Esophagus squamous epithelium (tissue), 5 donors: Measurements from ENCODE around the gene ERC2. TPM values are rescaled to one million over a fixed set of nuclear protein-coding genes. Genes with fewer than 3 reads are reported as not detected.
A peak's percentile ranks its signal among the peaks of the same experiment; 100 is the strongest.

ENCODE experiments used
- DNase-seq: peaks from one replicate; lab custom pipeline; 2025; lab: John Stamatoyannopoulos, UW
- H3K27ac ChIP-seq, 4 donors: fragments of 200-600 bp; sonication (generic); one replicate each; pipeline ENCODE4 v1.5.1; 2016 to 2019; ENCODE audit warnings: mild to moderate bottlenecking in 1 of 4
- H3K27me3 ChIP-seq, 4 donors: fragments of 200-600 bp; sonication (generic); 1 replicate in 3 of 4; 2 replicates in 1 of 4; pipeline versions ENCODE4 v1.5.1 to v1.6.0; 2017 to 2021; ENCODE audit warnings: antibody characterized with exemption in 1 of 4
- H3K36me3 ChIP-seq, 3 donors: fragments of 200-600 bp; sonication (generic); one replicate each; pipeline ENCODE4 v1.5.1; 2016 to 2019
- H3K4me1 ChIP-seq, 3 donors: fragments of 200-600 bp; sonication (generic); one replicate each; pipeline ENCODE4 v1.5.1; 2017 to 2019
- H3K4me3 ChIP-seq, 4 donors: fragments of 200-600 bp; sonication (generic); 1 replicate in 3 of 4; 2 replicates in 1 of 4; pipeline ENCODE4 v1.5.1; 2016 to 2019; ENCODE audit warnings: mild to moderate bottlenecking in 2 of 4, moderate library complexity in 1 of 4
- H3K9me3 ChIP-seq, 3 donors: fragments of 200-600 bp; sonication (generic); one replicate each; pipeline ENCODE4 v1.5.1; 2016 to 2019
- CTCF ChIP-seq, 6 experiments: fragments of 450-650 bp in 4 of 6; fragments of 200-600 bp in 2 of 6; sonication (generic) in 2 of 6; IDR thresholded peaks; one replicate each; pipeline ENCODE4 v1.5.1; 2016 to 2019; ENCODE audit warnings: antibody characterized with exemption in 6 of 6, mild to moderate bottlenecking in 4 of 6, moderate library complexity in 4 of 6
- POLR2A ChIP-seq, 4 donors: fragments of 450-650 bp; IDR thresholded peaks; one replicate each; pipeline ENCODE4 v1.6.1; 2017; ENCODE audit warnings: antibody characterized with exemption in 4 of 4, mild to moderate bottlenecking in 4 of 4, moderate library complexity in 3 of 4
- WGBS, 2 donors: methylation state at CpG; one replicate each; pipeline ENCODE4 v1.1.5; 2018; 5-methylcytosine and 5-hydroxymethylcytosine counted together
- intact Hi-C: fragments of 100-400 bp; cut with DNase I; formaldehyde crosslinking; loops from one replicate; pipeline ENCODE4 v1.15.0; 2022
- total RNA-seq, 4 donors: library from RNA; depleted of rRNA; stranded (reverse); fragments of >200 nt; gene quantifications; one replicate each; pipeline ENCODE4 v1.1.0, GENCODE V29; 2016
- donor health status: DM: yes; HTN: yes; CAD: no.

ERC2 gene
- total RNA-seq, 4 donors from 2014 or later = 0.12 to 1.9 (median 0.86) TPM

- WGBS, 2 donors = 3 to 6% methylated on average over 18 of the region's 42 CpGs
- H3K27me3 ChIP-seq = peaks cover 0 to 62% (median 0%) of the 10 kb centered on the region in 4 donors
- DNase-seq = no peak
Measured at GRCh38 chr3:55480911-55481743, 987.1 kb downstream of the ERC2 start.

DNA sequence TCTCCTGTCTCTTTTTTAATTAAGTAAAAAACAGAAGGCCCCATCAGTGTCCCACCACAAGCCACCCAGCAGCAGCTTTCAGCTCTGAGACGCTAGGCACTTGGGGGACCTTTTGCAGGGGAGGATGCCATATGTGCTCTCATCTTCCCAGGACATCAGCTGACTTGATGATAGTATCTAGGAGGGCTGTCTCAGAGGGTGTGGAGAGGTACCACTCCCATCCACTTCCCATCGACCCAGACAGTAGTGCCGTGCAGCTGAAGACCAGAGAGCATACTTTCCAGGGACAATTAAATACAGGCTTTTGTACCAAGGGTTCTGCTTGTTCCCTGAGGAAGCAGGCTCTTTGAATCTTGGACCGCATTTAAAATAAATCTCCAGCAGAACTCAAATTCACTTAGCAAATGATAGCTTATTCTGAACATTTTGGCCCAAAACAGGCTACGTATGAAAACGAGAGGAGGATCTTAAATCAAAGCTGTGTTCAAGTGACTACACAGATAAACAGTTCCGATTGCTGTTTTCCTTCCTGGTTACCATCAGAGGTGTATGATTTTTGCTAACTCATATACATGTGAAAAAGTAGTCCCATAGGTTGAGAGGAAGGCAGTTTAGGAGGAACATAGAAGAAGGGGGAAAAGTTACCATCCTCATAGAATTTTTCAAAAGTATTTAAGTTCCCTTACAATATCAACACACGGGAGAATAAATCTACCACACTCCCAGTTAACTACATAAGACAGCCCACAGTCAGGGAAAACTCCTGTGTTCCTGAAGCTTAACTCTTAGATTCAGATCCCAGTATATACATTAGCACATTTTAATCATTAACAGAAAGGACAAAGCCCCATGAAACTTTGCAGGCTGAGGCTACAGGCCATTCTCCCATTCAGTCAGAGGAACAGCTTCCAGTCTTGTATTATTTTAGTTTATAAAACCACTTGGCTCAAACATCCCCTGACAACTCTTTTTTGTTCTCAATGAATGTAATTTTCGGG, 990.7 kb downstream of the ERC2 start:
- peaks cover 0 to 29% (median 0%) of the 10 kb centered on the region in 4 donors for H3K27me3 ChIP-seq
- TF ChIP-seq POLR2A (IDR thresholded peaks at IDR 0.05) = no peak
- TF ChIP-seq CTCF (IDR thresholded peaks at IDR 0.05) = no peak
- peaks cover 0 to 68% (median 0%) of the 10 kb centered on the region in 3 donors for H3K36me3 ChIP-seq
- no peak overlapping the region for H3K27ac ChIP-seq
- H3K9me3 ChIP-seq = no peaks in the 10 kb centered on the region
- intact Hi-C loops = no loop called here
- no peak for DNase-seq
- peaks cover 3 to 29% (median 13%) of the 10 kb centered on the region in 3 donors for H3K4me1 ChIP-seq
- H3K4me3 ChIP-seq = no peak overlapping the region
- WGBS, 2 donors = 63% methylated on average over 7 to 8 of the region's 9 CpGs

More at GRCh38 chr3:55480911-55481743, 987.1 kb downstream of the ERC2 start:
- Histone ChIP-seq H3K27ac (peak overlapping the region in 3 of 4 donors; percentile 48 to 91 (median 67)), H3K4me1 (peaks cover 8 to 64% (median 15%) of the 10 kb centered on the region in 3 donors), H3K36me3 (peaks cover 0 to 35% (median 0%) of the 10 kb centered on the region in 3 donors), H3K9me3 (no peaks in the 10 kb centered on the region), H3K4me3 (peak overlapping the region; percentile 25 to 69 (median 54))
- TF ChIP-seq CTCF (IDR thresholded peaks at IDR 0.05) (peak in 2 of 6 experiments; percentile 5 to 7), POLR2A (IDR thresholded peaks at IDR 0.05) (no peak)
- intact Hi-C loops = loop anchor here (5.0 to 10.0 kb wide), 2 partner anchors 241 to 424 kb away; no protein-coding TSS in a partner anchor

- no peak for TF ChIP-seq CTCF (IDR thresholded peaks at IDR 0.05)
- TF ChIP-seq POLR2A (IDR thresholded peaks at IDR 0.05) = no peak
- Histone ChIP-seq H3K27ac (no peak overlapping the region), H3K4me1 (peaks cover 2 to 18% (median 3%) of the 10 kb centered on the region in 3 donors), H3K36me3 (peaks cover 0 to 79% (median 0%) of the 10 kb centered on the region in 3 donors), H3K9me3 (no peaks in the 10 kb centered on the region), H3K27me3 (peaks cover 0 to 18% (median 0%) of the 10 kb centered on the region in 4 donors), H3K4me3 (no peak overlapping the region)
- DNase-seq = no peak
- intact Hi-C loops = no loop called here
- WGBS, 2 donors = 35 to 69% methylated on average over 3 of the region's 3 CpGs
Measured at GRCh38 chr3:55476515-55476914, 991.8 kb downstream of the ERC2 start.

DNA sequence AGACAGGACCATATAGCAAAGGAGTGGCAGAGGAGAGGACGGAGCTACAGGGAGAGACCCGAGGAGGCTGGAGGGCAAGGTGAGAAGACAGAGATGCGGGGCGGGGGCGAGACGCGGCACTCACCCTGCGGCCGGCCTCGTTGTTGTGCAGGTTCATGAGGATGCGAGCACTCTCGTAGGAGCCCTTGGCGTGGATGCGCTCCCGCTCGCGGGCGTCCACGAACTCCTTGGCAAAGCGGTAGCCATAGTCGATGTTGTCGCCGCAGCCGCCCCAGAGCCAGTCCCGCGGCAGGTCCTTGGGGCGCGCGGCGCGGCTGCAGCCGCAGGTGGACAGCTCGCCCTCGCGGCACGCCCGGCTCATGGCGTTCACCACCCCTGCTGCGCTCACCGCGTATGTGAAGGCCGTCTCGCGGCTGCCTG, 994.0 kb downstream of the ERC2 start:
- intact Hi-C loops = no loop called here
- TF ChIP-seq POLR2A (IDR thresholded peaks at IDR 0.05) (no peak), CTCF (IDR thresholded peaks at IDR 0.05) (no peak)
- DNase-seq = no peak
- no peaks in the 10 kb centered on the region for H3K27me3 ChIP-seq
- H3K4me1 ChIP-seq = no peaks in the 10 kb centered on the region
- H3K4me3 ChIP-seq = no peak overlapping the region
- H3K9me3 ChIP-seq = no peaks in the 10 kb centered on the region
- no peak overlapping the region for H3K27ac ChIP-seq
- 87 to 89% methylated on average over 20 to 24 of the region's 44 CpGs for WGBS, 2 donors
- peaks cover 0 to 96% (median 0%) of the 10 kb centered on the region in 3 donors for H3K36me3 ChIP-seq
